ENCODE measurements around the gene SNED1. TPM values are rescaled to one million over a fixed set of nuclear protein-coding genes. Genes with fewer than 3 reads are reported as not detected.
"Not testable (repeated sequence)": the region's sequence is repeated elsewhere in the genome, so short reads cannot be mapped to it uniquely, and the experiment has no call there.

The SNED1 gene
- total RNA-seq, 2 donors from 2014 or later = 39.7 to 62.7 TPM

DNA sequence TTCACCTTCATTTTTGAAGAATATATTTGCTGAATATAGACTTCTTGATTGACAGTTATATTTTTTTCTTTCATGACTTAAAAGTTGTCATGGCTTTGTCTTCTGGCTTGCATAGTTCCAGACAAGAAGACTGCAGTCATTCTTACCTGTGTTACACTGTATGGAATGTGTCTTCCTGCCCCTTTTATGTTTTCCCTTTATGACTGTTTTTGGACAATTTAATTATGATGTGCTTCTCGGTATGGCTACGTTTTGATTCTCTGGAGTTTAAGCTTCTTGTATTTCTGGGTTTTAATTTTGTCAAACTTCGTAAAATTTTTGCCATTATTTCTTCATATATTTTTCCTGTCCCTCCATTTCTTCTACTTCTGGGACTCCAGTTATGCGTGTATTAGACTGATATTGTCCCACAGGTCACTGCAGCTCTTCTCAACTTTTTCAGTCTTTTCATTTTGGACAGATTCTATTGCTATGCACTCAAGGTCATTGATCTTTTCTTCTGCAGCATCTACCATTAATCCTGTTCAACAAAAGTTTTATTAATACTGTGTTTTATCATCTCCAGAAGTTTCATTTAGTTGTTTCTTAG, 86.5 kb downstream of the SNED1 start:
- intact Hi-C loops (cut with DNase I) = no loop called here
- no peak for DNase-seq (ENCODE audit: low spot score)

GRCh38 chr2:241087420-241088268, 89.2 kb downstream of the SNED1 start:
- intact Hi-C loops (cut with DNase I) = no loop called here
- DNase-seq (ENCODE audit: low spot score) = no peak

DNA sequence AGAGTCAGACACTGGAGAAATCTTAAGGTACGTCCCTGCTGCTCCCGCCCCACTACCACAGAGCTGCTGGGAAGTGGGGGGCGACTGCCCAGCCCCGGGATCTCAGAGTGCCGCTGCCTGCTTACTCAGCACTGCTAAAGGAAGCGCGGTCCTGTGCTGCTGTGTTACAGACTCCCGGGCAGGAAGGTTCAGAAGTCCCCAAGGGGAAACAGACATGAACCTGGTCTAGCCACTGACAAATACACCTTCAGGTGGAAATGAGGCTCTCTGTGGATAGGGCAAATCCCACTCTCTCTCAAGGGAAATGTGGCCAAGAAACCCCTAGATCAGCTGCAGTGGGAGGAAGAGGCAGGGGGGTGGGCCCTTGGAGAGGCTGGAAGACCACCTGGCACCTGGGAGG, 90.0 kb downstream of the SNED1 start:
- intact Hi-C loops (cut with DNase I) = no loop called here
- DNase-seq (ENCODE audit: low spot score) = no peak

DNA sequence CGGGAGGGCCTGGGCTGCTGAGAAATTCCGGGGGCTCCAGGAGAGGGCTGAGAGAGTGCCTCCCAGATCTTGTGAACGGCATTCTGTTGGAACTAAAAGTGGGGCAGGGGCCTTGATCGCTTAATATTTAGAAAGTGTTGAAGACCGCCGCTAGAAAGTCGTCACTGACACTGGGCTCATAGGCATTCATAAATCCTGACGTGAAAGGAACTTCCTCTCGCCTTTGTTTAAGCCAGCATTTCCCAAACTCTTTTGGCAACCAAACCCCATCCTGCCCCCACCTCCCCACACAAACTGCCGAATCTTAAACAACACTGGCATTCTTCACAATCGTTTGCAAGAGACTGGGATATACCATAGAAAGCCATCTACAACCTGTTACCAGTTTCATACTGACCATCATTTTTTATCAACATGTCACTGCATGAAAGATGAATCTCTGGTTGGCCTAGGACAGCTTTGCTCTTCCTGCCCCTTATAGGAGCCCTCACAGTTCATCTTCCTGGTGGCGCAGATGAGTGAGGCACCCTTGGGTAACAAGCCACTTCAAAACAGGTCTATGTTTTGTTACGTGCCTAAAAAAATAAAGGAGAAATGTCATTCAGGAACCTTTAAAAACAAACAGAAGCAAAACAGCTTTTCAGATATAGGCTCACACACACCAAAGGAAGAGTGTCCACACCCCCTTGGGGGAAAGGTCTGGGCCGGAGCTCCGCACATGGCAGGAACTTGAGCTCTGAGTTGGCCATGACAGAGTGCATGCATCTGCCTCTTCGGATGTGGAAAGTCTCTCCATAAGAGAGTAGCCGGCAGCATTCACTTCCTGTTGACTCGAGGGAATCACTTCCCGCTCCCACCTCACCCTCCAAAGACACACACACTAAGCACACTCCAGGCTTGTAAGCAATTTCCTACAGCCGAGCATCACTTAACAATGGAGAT, 90.6 kb downstream of the SNED1 start:
- intact Hi-C loops (cut with DNase I) = no loop called here

DNA sequence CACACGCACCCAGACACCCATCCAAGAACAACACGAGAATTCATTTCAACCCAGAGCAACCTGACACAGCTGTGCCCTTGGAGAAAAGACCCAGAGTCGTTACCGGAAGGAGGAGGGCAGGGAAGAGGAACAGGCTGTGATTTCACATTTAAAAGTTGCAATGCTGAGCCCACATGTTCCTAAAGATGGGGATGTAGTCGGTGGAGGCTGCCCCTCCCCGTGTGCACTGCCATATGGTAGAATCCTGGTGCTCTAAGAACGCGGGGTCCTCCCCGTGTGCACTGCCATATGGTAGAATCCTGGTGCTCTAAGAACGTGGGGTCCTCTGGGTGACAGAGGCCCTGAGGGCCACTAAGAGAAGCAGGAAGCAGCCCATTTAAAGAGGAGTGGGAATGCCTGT, 92.8 kb downstream of the SNED1 start:
- intact Hi-C loops (cut with DNase I) = no loop called here
- no peak for DNase-seq (ENCODE audit: low spot score)

More for the DNA sequence above, 90.6 kb downstream of the SNED1 start:
- no peak for DNase-seq (ENCODE audit: low spot score)

DNA sequence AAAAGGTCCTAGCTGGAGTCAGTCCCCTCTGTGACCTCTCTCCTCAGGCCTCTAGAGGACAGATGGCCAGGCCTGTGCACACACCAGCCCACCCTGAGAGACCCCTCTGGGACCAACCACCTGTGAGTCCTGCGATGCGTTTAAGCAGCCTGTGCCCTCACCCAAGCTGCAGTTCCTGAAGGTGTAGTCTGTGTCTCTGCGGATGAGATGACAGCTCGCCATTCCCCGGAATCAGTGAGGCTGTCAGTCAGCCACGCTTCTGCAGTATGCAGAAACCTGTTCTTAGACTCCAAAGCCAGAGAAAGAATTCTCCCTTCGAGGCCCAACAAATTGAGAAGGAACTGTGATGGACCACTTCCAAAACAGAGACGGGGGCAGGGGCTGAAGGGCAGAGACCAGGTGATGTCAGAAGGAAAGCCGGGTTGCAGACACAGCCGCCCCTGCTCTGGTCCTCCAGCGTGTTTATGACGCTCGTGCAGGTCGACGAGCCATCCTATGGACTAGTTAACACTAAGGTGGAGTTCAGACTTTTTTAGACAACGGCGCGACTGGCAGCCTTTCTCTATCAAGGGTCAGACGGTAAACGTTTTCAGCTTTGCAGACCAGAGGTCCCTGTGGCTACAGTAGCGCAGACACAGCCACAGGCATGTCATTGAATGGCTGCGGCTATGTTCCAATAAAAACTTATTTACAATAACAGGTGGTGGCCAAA, 93.5 kb downstream of the SNED1 start:
- DNase-seq (ENCODE audit: low spot score) = no peak
- intact Hi-C loops (cut with DNase I) = no loop called here

GRCh38 chr2:241092677-241093076, 94.3 kb downstream of the SNED1 start:
- DNase-seq (ENCODE audit: low spot score) = no peak
- intact Hi-C loops (cut with DNase I) = no loop called here

GRCh38 chr2:241093133-241093781, 94.8 kb downstream of the SNED1 start:
- intact Hi-C loops (cut with DNase I); DNase-seq (ENCODE audit: low spot score): not testable (repeated sequence)

- no peak for DNase-seq (ENCODE audit: low spot score)
Observed at GRCh38 chr2:241094172-241094571, 95.8 kb downstream of the SNED1 start.

GRCh38 chr2:241094924-241095420, 96.6 kb downstream of the SNED1 start:
- no peak for DNase-seq (ENCODE audit: low spot score)
- intact Hi-C loops (cut with DNase I) = no loop called here

More at GRCh38 chr2:241094172-241094571, 95.8 kb downstream of the SNED1 start:
- intact Hi-C loops (cut with DNase I) = no loop called here

- intact Hi-C loops (cut with DNase I) = no loop called here
- no peak for DNase-seq (ENCODE audit: low spot score)
Observed at GRCh38 chr2:241095594-241096290, 97.3 kb downstream of the SNED1 start.

DNA sequence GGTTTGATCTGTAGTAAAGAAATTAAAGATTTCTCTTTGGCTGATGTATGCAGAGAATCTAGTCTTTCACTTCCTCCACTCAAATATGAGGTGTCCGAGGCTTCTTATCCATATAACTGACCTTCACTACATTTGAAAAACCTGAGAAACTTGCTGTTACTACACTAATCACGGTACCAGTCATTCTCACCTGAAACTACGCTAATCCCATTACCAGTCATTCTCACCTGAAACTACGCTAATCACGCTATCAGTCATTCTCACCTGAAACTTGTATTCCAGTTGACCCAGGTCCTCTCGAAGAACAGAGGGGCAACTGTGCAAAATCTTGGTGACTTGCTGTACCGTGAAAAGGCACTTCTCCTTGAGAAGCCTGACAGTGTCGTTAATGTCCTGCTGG, 98.6 kb downstream of the SNED1 start:
- DNase-seq (ENCODE audit: low spot score) = no peak
- intact Hi-C loops (cut with DNase I) = no loop called here

- no peak for DNase-seq (ENCODE audit: low spot score)
- intact Hi-C loops (cut with DNase I) = no loop called here
Observed at GRCh38 chr2:241099246-241099645, 100.8 kb downstream of the SNED1 start.

DNA sequence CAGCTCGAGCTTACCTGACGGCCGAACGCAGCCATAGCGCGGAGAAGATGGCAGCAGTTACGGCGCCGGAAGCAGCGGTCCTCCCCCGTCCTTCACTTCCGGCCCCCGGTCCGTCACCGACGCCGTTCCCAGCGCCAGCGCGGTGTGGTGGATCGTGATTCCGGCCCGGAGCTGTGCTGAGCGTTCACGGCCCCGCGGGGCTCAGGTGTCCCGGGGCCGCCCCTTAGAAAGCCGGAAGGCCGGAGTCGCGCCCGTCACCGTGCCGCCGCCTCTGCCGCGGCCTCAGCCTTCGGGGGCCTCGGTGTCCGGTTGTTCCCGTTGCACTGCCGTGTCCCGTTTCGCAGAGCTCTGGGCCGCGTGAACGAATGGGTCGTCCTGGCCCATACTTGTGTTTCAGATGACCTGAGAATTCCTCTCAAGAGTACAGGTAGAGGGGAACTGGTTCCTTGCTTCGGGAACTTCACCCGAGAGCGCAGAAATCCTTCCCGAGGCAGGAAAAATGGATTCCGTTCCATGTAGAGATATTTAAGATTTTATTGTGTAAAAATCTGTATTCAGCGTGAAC, 103.9 kb downstream of the SNED1 start, which contains the start of gene MTERF4:
Gene MTERF4 (minus strand): TSS at position 49 of the 565 bp plus-strand sequence. CDS start 14 bp downstream, at position 35.
- intact Hi-C loops (cut with DNase I) = no loop called here
- DNase-seq (ENCODE audit: low spot score) = peak; percentile 96

DNA sequence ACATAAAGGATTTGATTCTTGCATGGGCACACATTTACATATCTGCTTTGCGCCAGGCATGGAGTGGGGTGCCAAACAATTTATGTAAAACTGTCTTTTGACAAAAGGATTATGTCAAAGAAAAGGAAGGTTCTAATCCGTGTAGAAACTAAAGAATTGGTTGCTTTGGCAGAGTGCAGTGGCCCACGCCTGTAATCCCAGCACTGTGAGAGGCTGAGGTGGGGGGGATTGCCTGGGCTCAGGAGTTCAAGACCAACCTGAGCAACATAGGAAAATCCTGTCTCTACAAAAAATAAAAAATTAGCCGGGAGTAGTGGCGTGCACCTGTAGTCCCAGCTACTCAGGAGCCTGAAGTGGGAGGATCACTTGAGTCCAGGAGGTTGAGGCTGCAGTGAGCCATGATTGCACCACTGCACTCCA, 104.8 kb downstream of the SNED1 start:
- DNase-seq (ENCODE audit: low spot score) = no peak
- intact Hi-C loops (cut with DNase I) = no loop called here

GRCh38 chr2:241104611-241105010, 106.2 kb downstream of the SNED1 start:
- DNase-seq (ENCODE audit: low spot score) = not testable (repeated sequence)
- intact Hi-C loops (cut with DNase I) = loop anchor here in 1 of 2 donors (5.0 kb wide), 1 partner anchor 92 kb away; no protein-coding TSS in a partner anchor

DNA sequence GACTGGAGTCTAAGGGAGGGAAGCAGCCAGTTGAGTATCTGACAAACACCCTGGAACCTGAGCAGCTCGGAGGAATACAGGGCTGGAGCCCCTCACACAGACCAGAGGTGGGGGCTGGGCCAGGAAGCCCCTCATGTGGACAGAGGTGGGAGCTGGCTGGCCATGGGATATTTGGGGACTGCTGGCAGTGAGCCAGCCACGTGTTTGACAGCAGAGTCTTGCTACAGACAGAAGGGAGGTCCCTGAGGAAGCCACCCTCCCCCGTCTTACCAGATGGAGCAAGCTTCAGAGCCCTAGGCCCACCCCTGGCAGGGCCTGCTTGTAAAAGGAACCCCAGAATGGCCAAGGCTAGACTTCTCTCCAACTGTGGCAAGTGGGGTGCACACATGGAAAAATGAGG, 107.2 kb downstream of the SNED1 start:
- intact Hi-C loops (cut with DNase I) = loop anchor here in 1 of 2 donors (5.0 kb wide), 1 partner anchor 93 kb away; no protein-coding TSS in a partner anchor
- DNase-seq (ENCODE audit: low spot score) = no peak
